Astrocyte of the hippocampus (primary cell): ENCODE data around the gene RAMP1.
"Not testable (repeated sequence)": the region's sequence is repeated elsewhere in the genome, so short reads cannot be mapped to it uniquely, and the experiment has no call there.

ENCODE experiments used
- DNase-seq: peaks from one replicate; pipeline ENCODE4 v3.0.0; 2011; ENCODE audit warnings: low read depth, low spot score

The RAMP1 gene

GRCh38 chr2:237859533-237860272 lies at the start of gene RAMP1:
TSS of gene RAMP1 (plus strand) at chr2:237859623. CDS start at chr2:237859676, 53 bp downstream.
- peak; percentile 57 for DNase-seq

- no peak for DNase-seq
These were observed 43.8 kb upstream of the RAMP1 start for GRCh38 chr2:237815637-237816036.

GRCh38 chr2:237816531-237816930 lies 42.9 kb upstream of the RAMP1 start:
- no peak for DNase-seq

- peak; percentile 16 for DNase-seq
These were observed 41.4 kb upstream of the RAMP1 start for GRCh38 chr2:237818066-237818473.

- DNase-seq, result no peak
These were observed 40.2 kb upstream of the RAMP1 start for GRCh38 chr2:237819231-237819630.

- DNase-seq, result no peak
These were observed 39.0 kb upstream of the RAMP1 start for GRCh38 chr2:237820421-237820820.

- no peak for DNase-seq
These were observed 35.9 kb upstream of the RAMP1 start for GRCh38 chr2:237823544-237823943.

- DNase-seq, result no peak
These were observed 35.3 kb upstream of the RAMP1 start for GRCh38 chr2:237824085-237824484.

- DNase-seq, result no peak
These were observed 31.9 kb upstream of the RAMP1 start for GRCh38 chr2:237827421-237827987.

- no peak for DNase-seq
These were observed 28.9 kb upstream of the RAMP1 start for GRCh38 chr2:237830522-237830921.

GRCh38 chr2:237833546-237833945 lies 25.9 kb upstream of the RAMP1 start:
- no peak for DNase-seq

- DNase-seq, result no peak
These were observed 24.1 kb upstream of the RAMP1 start for GRCh38 chr2:237835372-237835771.

- DNase-seq, result no peak
These were observed 18.4 kb upstream of the RAMP1 start for GRCh38 chr2:237841051-237841450.

- not testable (repeated sequence) for DNase-seq
These were observed 10.5 kb upstream of the RAMP1 start for GRCh38 chr2:237848940-237849339.

- no peak for DNase-seq
These were observed 5.1 kb upstream of the RAMP1 start for GRCh38 chr2:237854295-237854694.

GRCh38 chr2:237857791-237858190 lies 1.6 kb upstream of the RAMP1 start:
- no peak for DNase-seq

- DNase-seq, result peak; percentile 91
These were observed 935 bp upstream of the RAMP1 start for GRCh38 chr2:237858294-237859081.

- DNase-seq, result no peak
These were observed 365 bp upstream of the RAMP1 start for GRCh38 chr2:237859082-237859433.

- peak; percentile 41 for DNase-seq
These were observed 981 bp downstream of the RAMP1 start for GRCh38 chr2:237860273-237860935.

GRCh38 chr2:237861875-237862527 lies 2.6 kb downstream of the RAMP1 start:
- DNase-seq, result no peak

GRCh38 chr2:237862528-237862895 lies 3.1 kb downstream of the RAMP1 start:
- no peak for DNase-seq

- DNase-seq, result no peak
These were observed 3.7 kb downstream of the RAMP1 start for GRCh38 chr2:237863102-237863511.
